HG03139 (cell line): ENCODE results near the gene FNIP1.
"Not testable (repeated sequence)": the region's sequence is repeated elsewhere in the genome, so short reads cannot be mapped to it uniquely, and the experiment has no call there.

Source experiments
- ATAC-seq: cut with Tn5 transposase; IDR thresholded peaks from one replicate; pipeline ENCODE4 v1.9.1; 2021; ENCODE audit not compliant: unreplicated experiment

FNIP1 gene

GRCh38 chr5:131641494-131641893 lies 155.3 kb downstream of the FNIP1 start:
- no peak for ATAC-seq

- no peak for ATAC-seq
Observed at GRCh38 chr5:131640043-131640856, 156.6 kb downstream of the FNIP1 start.

GRCh38 chr5:131639148-131639547 lies 157.7 kb downstream of the FNIP1 start:
- no peak for ATAC-seq

GRCh38 chr5:131637694-131638093 lies 159.1 kb downstream of the FNIP1 start:
- ATAC-seq = no peak

- no peak for ATAC-seq
Observed at GRCh38 chr5:131635684-131636572, 160.9 kb downstream of the FNIP1 start.

GRCh38 chr5:131634996-131635683 lies 161.7 kb downstream of the FNIP1 start, which contains the start of gene RAPGEF6:
RAPGEF6 (minus strand) TSS chr5:131635229; CDS start chr5:131635030, 199 bp downstream.
- peak; percentile 87 for ATAC-seq

- peak; percentile 23 for ATAC-seq
Observed at GRCh38 chr5:131634666-131634995, 162.2 kb downstream of the FNIP1 start.

- ATAC-seq = no peak
Observed at GRCh38 chr5:131634238-131634637, 162.6 kb downstream of the FNIP1 start.

GRCh38 chr5:131633830-131634229 lies 163.0 kb downstream of the FNIP1 start:
- no peak for ATAC-seq

GRCh38 chr5:131630963-131631350 lies 165.9 kb downstream of the FNIP1 start:
- no peak for ATAC-seq

GRCh38 chr5:131630208-131630962 lies 166.4 kb downstream of the FNIP1 start:
- no peak for ATAC-seq

GRCh38 chr5:131628990-131629389 lies 167.8 kb downstream of the FNIP1 start:
- no peak for ATAC-seq

- ATAC-seq = no peak
Observed at GRCh38 chr5:131627207-131627865, 169.5 kb downstream of the FNIP1 start.

GRCh38 chr5:131622633-131623032 lies 174.2 kb downstream of the FNIP1 start:
- no peak for ATAC-seq

GRCh38 chr5:131621164-131621563 lies 175.7 kb downstream of the FNIP1 start:
- not testable (repeated sequence) for ATAC-seq

- ATAC-seq = no peak
Observed at GRCh38 chr5:131619102-131619501, 177.7 kb downstream of the FNIP1 start.

GRCh38 chr5:131617140-131617822 lies 179.5 kb downstream of the FNIP1 start:
- no peak for ATAC-seq

GRCh38 chr5:131615957-131616356 lies 180.9 kb downstream of the FNIP1 start:
- ATAC-seq = no peak

- ATAC-seq = no peak
Observed at GRCh38 chr5:131613423-131613822, 183.4 kb downstream of the FNIP1 start.

- ATAC-seq = no peak
Observed at GRCh38 chr5:131611064-131611381, 185.8 kb downstream of the FNIP1 start.
